ENCODE results near the gene SMYD3. TPM values are rescaled to one million over a fixed set of nuclear protein-coding genes. Genes with fewer than 3 reads are reported as not detected.

Gene SMYD3
- total RNA-seq, 2 donors from 2014 or later: 8.8 to 19.0 TPM

DNA sequence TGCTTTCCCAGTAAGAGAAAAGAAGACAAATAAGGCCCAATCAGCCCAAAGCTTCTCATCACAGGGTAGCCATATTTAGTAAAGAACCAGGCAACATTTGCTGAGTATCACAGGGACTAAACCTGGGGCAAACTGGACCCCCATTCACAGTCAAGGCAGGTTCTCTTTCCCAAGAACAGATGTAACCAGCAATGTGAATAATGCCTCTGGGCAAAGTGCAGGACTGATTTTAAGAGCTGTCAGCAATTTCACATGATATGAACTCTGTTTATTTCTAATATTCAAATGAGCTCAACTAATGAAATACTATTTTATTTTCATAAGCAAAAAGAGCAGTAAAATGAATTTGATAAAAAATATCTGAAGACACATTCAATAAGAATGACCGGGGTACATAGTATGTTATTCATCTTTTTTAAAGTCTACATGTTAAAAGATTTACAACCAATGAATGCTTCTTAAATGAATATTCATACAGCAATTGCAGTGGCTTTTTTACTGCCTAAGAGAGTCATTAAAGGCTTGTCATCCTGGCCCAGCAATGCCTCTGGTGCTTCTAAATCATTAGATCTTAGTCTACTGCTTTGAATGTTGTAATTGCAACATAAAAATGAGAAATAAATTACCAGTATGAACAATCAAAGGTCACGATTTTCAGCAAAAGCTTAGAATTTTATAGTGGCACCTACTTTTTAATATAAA is 308.8 kb downstream of the SMYD3 start:
- ATAC-seq (ENCODE audit: insufficient number of reproducible peaks, low FRiP score, low read depth): no peak
- H3K27me3 ChIP-seq (replicated peaks; ENCODE audit: insufficient read depth): no peaks in the 10 kb centered on the region
- no peak overlapping the region for H3K4me3 ChIP-seq

DNA sequence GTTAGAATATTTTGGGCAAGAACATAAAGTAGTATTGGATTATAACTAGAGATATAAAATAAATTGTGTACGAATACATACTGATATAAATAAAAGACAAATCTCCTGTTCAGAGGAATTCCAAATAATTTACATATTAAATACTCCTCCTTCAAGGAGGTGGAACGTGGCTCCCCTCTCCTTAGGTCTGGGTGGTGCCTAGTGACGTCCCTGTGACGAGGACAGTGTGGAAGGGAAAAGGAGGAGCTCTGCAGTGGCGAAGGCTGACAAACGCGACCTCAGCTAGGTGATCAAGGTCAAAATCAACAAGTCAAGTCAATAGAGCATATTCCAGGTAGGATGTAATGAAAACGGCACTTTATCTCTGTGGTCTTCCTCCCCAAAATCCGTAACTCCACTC is 310.0 kb downstream of the SMYD3 start:
- H3K4me3 ChIP-seq: no peak overlapping the region
- DNase-seq (ENCODE audit: low spot score) (no peak), ATAC-seq (ENCODE audit: insufficient number of reproducible peaks, low FRiP score, low read depth) (no peak)
- peaks cover 6 to 18% of the 10 kb centered on the region in 2 donors for H3K4me1 ChIP-seq (ENCODE audit: control insufficient read depth in 1 of 2, low read depth in 2 of 2)
- no peaks in the 10 kb centered on the region for H3K27me3 ChIP-seq (replicated peaks; ENCODE audit: insufficient read depth)
- H3K9me3 ChIP-seq: no peaks in the 10 kb centered on the region
- H3K36me3 ChIP-seq: no peaks in the 10 kb centered on the region
- TF ChIP-seq, protein P1, sequence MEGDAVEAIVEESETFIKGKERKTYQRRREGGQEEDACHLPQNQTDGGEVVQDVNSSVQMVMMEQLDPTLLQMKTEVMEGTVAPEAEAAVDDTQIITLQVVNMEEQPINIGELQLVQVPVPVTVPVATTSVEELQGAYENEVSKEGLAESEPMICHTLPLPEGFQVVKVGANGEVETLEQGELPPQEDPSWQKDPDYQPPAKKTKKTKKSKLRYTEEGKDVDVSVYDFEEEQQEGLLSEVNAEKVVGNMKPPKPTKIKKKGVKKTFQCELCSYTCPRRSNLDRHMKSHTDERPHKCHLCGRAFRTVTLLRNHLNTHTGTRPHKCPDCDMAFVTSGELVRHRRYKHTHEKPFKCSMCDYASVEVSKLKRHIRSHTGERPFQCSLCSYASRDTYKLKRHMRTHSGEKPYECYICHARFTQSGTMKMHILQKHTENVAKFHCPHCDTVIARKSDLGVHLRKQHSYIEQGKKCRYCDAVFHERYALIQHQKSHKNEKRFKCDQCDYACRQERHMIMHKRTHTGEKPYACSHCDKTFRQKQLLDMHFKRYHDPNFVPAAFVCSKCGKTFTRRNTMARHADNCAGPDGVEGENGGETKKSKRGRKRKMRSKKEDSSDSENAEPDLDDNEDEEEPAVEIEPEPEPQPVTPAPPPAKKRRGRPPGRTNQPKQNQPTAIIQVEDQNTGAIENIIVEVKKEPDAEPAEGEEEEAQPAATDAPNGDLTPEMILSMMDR (IDR thresholded peaks at IDR 0.05): no peak
- no peak overlapping the region for H3K27ac ChIP-seq

More for the DNA sequence above, 308.8 kb downstream of the SMYD3 start:
- no peaks in the 10 kb centered on the region for H3K36me3 ChIP-seq
- TF ChIP-seq, protein P1 (IDR thresholded peaks at IDR 0.05): no peak
- DNase-seq (ENCODE audit: low spot score): no peak
- no peaks in the 10 kb centered on the region for H3K9me3 ChIP-seq
- H3K27ac ChIP-seq: no peak overlapping the region
- H3K4me1 ChIP-seq (ENCODE audit: control insufficient read depth in 1 of 2, low read depth in 2 of 2): peaks cover 6 to 18% of the 10 kb centered on the region in 2 donors

DNA sequence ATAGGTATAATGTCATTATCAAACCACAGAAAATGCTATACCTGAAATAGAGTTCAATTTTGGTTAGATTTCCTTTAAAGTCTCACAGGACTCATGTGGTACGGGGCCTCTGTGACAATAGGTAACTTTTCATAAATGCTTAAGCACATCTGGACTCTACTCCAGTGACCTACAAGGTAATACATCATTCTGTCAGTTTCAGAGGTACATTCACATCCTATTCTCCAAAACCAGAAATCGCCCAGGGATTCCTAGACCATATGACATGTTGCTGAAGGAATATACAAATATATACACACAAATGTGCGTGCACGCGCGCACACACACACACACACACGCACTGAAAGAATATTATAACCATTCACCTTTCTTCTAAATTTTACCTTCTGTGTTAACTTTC is 311.8 kb downstream of the SMYD3 start:
- no peak for DNase-seq (ENCODE audit: low spot score)
- no peaks in the 10 kb centered on the region for H3K36me3 ChIP-seq
- no peaks in the 10 kb centered on the region for H3K9me3 ChIP-seq
- peaks cover 6 to 18% of the 10 kb centered on the region in 2 donors for H3K4me1 ChIP-seq (ENCODE audit: control insufficient read depth in 1 of 2, low read depth in 2 of 2)
- H3K27ac ChIP-seq: no peak overlapping the region
- no peaks in the 10 kb centered on the region for H3K27me3 ChIP-seq (replicated peaks; ENCODE audit: insufficient read depth)
- H3K4me3 ChIP-seq: no peak overlapping the region
- TF ChIP-seq, protein P1 (IDR thresholded peaks at IDR 0.05): no peak
- no peak for ATAC-seq (ENCODE audit: insufficient number of reproducible peaks, low FRiP score, low read depth)

DNA sequence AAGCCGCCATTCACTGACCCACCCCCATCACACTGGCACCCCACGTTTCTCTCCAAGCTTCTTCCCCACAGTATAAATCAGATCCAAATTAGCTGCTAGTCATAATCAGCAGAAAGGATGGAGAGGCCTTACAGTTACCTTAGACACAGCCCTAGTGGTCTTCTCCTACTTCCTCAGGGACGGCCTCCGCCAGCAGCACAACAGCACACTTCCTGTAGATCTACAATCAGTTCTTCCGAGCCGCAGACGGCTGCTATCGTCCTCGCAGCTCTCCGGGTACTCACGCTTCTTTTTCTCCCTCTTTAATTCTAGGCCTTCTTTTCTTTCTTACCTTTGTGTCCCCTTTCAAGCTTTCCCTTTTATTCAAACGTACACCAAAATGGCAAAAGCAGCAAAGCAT is 313.5 kb downstream of the SMYD3 start:
- Histone ChIP-seq H3K27me3 (replicated peaks; ENCODE audit: insufficient read depth) (no peaks in the 10 kb centered on the region), H3K4me3 (no peak overlapping the region), H3K36me3 (no peaks in the 10 kb centered on the region), H3K9me3 (no peaks in the 10 kb centered on the region), H3K4me1 (ENCODE audit: control insufficient read depth in 1 of 2, low read depth in 2 of 2) (peaks cover 6 to 12% of the 10 kb centered on the region in 2 donors), H3K27ac (no peak overlapping the region)
- no peak for ATAC-seq (ENCODE audit: insufficient number of reproducible peaks, low FRiP score, low read depth)
- no peak for DNase-seq (ENCODE audit: low spot score)
- TF ChIP-seq, protein P1 (IDR thresholded peaks at IDR 0.05): no peak

DNA sequence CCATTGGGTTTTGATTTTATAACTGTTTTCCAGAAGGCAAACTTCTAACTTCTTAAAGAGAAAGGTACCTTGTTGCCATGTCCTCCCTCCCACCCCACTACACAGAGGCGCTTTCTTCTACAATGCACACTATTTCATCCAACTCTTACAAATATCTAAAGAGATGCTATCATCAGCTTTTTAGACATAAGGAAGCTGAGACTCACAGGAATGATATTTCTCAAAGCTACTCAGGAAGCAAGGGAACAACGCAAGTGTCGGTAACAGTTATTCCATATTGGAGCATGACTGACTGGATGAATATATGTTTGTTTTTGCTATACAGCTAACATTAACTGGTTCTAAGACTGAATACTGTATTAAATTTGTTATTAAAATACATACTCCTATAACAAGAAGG is 318.0 kb downstream of the SMYD3 start:
- DNase-seq (ENCODE audit: low spot score): no peak
- no peaks in the 10 kb centered on the region for H3K4me1 ChIP-seq (ENCODE audit: control insufficient read depth in 1 of 2, low read depth in 2 of 2)
- no peak for ATAC-seq (ENCODE audit: insufficient number of reproducible peaks, low FRiP score, low read depth)
- no peak overlapping the region for H3K27ac ChIP-seq
- H3K9me3 ChIP-seq: no peaks in the 10 kb centered on the region
- no peaks in the 10 kb centered on the region for H3K27me3 ChIP-seq (replicated peaks; ENCODE audit: insufficient read depth)
- no peaks in the 10 kb centered on the region for H3K36me3 ChIP-seq
- no peak overlapping the region for H3K4me3 ChIP-seq
- TF ChIP-seq, protein P1 (IDR thresholded peaks at IDR 0.05): no peak
